HG03439 (cell line): ENCODE data around the gene KCTD5.
"Not testable (repeated sequence)": the region's sequence is repeated elsewhere in the genome, so short reads cannot be mapped to it uniquely, and the experiment has no call there.

Experiments
- ATAC-seq: cut with Tn5 transposase; IDR thresholded peaks from one replicate; pipeline ENCODE4 v1.9.1; 2021; ENCODE audit warnings: mild to moderate bottlenecking, moderate library complexity; ENCODE audit not compliant: unreplicated experiment

The KCTD5 gene

GRCh38 chr16:2721634-2722173, 39.4 kb downstream of the KCTD5 start:
- not testable (repeated sequence) for ATAC-seq

DNA sequence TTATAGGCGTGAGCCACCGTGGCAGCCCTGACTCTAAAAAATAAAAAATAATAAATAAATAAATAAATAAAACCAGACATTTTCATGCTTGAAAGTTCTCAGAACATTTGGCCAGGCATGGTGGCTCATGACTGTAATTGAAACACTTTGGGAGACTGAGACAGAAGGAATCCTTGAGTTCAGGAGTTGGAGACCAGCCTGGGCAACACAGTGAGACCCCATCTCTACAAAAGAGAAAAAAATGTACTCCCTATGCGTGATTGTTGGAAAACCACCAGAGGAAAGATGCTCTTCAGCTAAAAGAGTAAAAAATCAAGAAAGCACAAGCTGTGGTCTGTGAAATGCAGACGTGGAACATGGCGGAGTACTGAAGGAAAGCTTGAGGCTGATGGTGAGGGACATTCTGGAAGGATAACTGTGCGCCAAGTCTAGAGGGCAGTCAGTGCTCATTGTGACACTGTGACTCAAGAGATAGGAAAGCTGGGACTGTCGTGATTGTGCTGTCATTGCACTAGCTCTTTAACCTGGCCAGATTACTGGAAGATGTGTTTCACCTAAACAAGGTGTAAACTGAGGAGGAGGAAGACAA, 41.9 kb downstream of the KCTD5 start:
- no peak for ATAC-seq

DNA sequence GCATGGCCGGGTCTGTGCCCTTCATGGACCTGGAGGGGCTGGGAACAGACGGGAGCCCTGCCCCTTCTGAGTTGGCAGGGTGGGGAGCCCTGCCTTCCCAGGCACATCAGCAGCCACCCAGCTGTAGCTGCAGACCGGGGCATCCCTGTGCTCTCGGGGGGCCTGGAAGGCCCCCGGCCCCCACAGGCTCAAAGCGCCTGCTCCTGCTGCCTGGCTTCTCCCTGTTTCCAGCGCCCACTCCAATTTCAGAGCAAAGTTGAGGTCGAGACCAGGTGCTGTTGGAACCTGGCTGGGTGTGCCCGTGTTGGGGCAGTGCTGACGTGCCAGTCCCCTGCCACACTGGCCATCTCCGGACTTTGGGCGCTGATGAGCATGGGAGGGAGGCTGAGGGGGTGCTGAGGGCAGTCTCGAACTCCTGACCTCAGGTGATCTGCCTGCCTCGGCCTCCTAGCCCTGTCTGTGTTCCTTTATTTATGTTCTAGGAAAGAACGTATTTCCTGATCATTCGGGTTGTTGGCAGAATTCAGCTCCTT, 42.6 kb downstream of the KCTD5 start:
- ATAC-seq, result no peak

DNA sequence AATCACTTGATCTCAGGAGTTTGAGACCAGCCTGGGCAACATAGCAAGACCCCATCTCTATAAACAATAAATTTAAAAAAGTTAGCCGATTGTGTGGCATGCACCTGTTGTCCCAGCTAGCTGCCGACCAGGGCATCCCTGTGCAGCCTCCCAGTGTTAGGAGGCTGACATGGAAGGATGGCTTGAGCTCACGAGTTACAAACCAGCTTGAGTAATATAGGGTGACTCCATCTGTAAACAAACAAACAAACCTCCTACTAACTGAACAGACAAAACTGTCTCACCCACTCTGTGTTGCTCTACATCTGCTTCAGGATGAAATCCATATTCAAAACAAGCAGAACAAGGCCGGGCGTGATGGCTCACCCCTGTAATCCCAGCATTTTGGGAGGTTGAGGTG, 44.6 kb downstream of the KCTD5 start:
- ATAC-seq, result no peak

DNA sequence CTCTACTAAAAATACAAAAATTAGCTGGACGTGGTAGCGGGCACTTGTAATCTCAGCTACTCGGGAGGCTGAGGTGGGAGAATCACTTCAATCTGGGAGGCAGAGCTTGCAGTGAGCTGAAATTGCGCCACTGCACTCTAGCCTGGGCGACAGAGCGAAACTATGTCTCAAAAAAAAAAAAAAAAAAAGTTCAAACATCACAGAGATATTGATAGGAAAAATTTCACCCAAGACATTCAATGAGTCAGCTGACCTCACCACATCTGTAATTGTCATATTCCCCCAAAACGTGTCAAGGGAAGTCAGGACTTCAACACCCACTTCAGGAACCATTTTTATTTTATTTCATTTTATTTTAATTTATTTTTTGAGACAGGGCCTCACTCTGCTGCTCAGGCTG, 45.7 kb downstream of the KCTD5 start:
- no peak for ATAC-seq

DNA sequence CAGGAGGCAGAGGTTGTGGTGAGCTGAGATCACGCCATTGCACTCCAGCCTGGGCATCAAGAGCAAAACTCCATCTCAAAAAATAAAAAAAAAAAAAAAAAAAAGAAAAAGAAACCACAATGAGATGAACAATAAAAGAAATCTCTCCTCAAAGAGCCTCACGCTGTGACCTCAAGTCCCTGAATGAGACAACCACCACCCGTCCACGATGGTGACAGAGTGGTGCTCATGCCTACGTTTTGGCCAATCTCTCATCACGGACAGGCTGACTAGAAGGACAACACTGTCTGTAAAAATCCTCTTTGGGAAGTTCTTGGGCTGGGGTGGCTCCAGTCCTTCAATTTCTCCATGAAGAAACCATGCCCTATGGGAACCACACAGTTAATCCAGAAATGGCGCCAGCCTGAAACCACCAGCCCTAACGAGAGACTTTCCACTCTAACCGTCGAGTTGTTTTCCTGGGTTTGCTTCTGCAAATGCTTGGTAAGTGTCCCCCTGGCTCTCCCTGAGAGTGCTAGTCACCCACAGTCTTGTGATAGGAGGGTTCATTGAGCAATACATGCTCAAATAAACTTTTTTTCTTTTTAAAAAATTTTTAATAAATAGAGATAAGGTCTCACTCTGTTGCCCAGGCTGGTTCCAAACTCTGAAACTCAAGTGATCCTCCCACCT, 52.7 kb downstream of the KCTD5 start:
- ATAC-seq, result no peak

DNA sequence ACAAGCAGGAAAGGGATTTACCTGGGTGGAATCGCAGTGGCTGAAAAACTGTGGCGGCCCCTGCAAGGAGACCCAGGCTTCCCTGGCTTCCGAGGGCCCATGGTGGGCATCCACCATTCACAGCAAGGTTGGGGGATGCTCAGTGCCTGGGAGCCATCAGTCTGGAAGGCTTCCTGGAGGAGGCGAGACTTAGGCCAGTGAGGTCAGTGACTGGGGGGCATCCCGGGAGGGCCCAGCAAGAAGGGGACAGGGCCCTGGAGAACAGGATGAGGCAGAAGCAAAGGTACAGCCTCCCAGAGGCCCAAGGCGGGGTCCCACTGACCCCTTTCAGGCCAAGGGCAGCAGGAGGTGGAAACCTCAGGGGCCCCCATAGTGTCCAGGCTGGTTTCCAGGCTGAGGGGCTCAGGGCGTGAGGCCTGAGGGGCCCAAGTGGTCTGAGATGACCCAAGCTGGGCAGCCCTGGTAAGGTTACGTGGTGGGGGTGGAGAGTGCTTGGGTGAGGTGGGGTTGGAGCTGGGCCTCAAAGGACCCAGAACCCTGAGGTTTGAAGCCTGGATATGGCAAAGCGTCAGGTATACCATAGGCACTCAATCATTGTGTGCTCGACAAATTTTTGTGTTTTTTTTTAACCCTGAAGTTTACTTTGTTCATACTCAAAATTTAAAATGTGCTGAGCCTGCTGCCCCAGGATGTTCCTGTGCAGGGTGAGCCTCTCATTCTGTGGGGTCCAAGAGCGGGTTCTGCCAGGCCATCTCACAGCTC, 54.3 kb downstream of the KCTD5 start:
- ATAC-seq, result no peak

DNA sequence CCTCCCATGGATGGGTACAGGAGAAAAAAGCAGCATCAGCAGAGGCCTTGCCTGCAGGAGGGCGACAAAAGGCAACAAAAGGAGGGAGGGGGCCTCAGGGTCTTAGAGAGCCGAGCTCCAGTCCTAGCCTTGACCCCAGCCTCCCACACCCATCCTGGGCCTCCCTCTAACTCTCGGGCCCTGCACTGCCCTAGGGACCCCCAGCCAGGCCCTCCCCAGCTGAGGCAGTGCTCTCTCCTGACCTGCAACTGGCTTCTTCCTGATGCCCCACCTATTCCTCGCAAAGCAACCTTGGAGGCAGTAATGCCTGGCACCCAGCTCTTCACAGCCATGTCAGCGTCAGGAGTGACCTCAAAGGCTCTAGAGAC, 54.9 kb downstream of the KCTD5 start:
- ATAC-seq, result no peak

DNA sequence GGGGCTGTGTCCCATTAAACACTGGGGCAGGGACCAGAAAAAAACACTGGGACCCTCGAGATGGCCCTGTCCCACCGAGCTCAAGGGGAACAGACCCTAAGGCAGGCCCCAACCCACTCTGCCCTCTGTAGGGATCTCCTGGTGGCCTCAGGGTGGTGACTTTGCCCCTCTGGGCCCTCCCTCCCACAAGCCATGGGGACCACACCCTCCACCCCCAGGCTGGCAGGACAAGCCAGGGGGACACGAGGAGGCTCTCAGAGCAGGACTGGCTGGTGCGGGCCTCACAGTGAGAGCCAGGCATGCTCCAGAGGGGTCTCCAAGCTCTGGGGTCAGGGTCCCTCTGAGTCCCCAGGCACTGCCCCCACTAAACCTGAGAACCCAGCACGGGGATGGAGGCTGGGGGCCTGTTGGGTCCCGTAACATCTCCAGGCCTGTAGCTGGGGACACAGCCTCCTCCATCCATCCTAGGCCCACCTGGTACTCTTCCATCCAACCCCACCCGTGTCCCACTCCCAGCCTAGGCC, 55.6 kb downstream of the KCTD5 start:
- ATAC-seq, result no peak

GRCh38 chr16:2738615-2739014, 56.3 kb downstream of the KCTD5 start:
- ATAC-seq, result no peak

GRCh38 chr16:2739625-2740430, 57.5 kb downstream of the KCTD5 start:
- ATAC-seq, result no peak

GRCh38 chr16:2740476-2740875, 58.2 kb downstream of the KCTD5 start:
- no peak for ATAC-seq

DNA sequence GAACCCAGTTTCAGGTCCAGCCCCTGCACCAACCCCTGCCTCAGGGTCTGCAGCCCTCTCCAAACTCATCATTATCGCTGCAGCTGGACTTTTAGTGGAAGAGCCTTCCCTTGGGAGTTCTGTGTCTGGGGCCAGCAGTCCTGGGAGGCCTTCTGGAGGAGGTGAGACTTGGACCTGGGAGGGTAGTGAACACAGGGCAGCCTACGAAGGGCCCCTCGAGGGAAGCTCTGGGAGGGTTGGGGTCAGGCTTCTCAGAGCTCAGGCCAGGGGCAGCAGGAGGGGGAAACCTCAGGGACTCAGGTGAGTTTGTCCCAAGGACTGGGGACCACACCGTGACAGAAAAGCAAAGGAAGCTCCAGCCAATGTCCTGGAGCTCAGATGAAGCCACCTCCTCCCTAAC, 58.8 kb downstream of the KCTD5 start:
- ATAC-seq, result no peak

DNA sequence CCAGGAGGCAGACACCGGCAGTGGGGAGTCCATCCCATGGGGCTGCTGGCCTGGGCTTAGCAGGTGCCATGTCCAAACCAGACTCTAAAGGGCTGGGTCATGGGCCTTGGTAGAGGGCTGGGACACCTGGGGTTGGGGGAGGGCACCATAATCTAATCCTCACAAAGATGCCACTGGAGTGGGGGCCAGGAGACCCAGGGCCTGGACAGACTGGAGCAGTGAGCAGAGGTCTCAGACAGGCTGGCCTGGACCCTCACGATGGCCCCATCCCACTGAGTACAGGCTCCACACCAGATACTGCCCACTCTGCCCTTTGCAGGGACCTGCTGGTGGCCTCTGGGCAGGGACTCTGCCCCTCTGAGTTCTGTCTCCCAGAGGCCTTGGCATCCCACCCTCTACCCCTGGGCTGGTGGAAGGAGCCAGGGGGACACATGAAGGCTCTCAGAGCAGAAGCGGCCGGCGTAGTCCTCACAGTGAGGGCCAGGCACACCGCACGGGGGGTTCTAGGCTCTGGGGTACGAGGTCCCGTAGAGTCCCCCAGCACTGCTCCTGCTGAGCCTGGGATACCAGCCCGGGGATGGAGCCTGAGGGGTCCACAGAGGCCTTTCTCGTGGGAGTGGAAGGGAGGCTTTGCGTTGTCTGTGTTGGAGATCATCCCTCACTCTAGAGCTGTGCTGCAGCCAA, 60.1 kb downstream of the KCTD5 start:
- no peak for ATAC-seq

- ATAC-seq, result no peak
Measured at GRCh38 chr16:2743007-2743810, 60.9 kb downstream of the KCTD5 start.

- ATAC-seq, result no peak
Measured at GRCh38 chr16:2744711-2745110, 62.4 kb downstream of the KCTD5 start.

DNA sequence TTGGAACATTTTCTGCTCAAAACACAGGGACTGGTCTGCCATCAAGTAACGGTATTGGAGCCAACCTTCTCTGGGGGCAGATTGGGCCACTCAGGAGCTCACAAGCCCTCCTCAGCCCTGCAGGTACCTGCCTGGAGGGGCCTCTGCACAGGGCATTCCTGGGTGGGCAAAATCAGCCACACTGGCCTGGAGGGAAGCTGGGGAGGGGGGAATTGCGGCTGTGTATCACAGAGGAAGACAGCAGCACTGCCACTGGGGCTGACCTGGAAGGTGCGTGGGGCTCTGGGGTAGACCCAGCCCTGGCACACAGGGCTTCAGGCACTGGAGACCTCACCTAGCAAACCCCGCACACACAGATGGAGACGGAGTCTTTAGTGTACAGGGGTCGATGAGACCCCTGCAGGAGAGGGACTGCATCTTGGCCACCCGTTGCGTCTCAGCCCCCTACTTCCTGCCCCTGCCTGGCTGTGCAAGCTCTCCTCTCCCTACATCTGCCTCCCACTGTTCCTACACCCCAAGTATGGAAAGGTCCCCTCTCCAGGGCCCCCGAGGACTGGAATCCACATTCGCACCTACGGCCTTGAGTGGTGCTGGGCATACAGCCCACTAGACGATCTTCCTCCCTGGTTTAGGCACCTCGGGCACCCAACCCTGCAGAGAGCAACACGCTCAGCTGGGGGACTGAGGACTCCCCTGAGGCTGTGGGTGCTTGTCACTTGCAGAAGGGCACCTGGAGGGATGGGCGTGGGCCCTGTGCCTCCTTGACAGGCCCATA, 63.0 kb downstream of the KCTD5 start:
- ATAC-seq, result no peak

- no peak for ATAC-seq
Measured at GRCh38 chr16:2745961-2746360, 63.6 kb downstream of the KCTD5 start.
